Activated naive CD4-positive, alpha-beta T cell treated with anti-CD3 and anti-CD28 coated beads, Interleukin-2, amount 50 U/mL, for 72 hours (primary cell): ENCODE results near the gene ACMSD. TPM values are rescaled to one million over a fixed set of nuclear protein-coding genes. Genes with fewer than 3 reads are reported as not detected.
A peak's percentile ranks its signal among the peaks of the same experiment; 100 is the strongest.
"Not testable (repeated sequence)": the region's sequence is repeated elsewhere in the genome, so short reads cannot be mapped to it uniquely, and the experiment has no call there.

ENCODE experiments used
- ATAC-seq, 2 donors: fragments of 150-1000 bp; cut with Tn5 transposase; 2 replicates each; pipeline ENCODE4 v1.10.0; 2021; ENCODE audit warnings: mild to moderate bottlenecking in 2 of 2, moderate library complexity in 2 of 2
- DNase-seq, 2 donors: peaks; one replicate each; pipeline ENCODE4 v3.0.0; 2021 to 2022; ENCODE audit warnings: low spot score in 2 of 2
- H3K27ac Mint-ChIP-seq, 2 donors: one replicate each; pipeline ENCODE4 v1.8.0; 2022; ENCODE audit warnings: mild to moderate bottlenecking in 2 of 2, mixed read lengths in 2 of 2
- H3K36me3 Mint-ChIP-seq, 2 donors: one replicate each; pipeline ENCODE4 v1.8.0; 2022; ENCODE audit warnings: mixed read lengths in 2 of 2
- H3K9me3 Mint-ChIP-seq, 2 donors: one replicate each; pipeline ENCODE4 v1.8.0; 2022; ENCODE audit warnings: mixed read lengths in 2 of 2
- total RNA-seq, 2 donors: library from RNA; stranded (reverse); gene quantifications; one replicate each; pipeline ENCODE4 v1.2.3, GENCODE V29; 2022

The ACMSD gene
- total RNA-seq: not detected

DNA sequence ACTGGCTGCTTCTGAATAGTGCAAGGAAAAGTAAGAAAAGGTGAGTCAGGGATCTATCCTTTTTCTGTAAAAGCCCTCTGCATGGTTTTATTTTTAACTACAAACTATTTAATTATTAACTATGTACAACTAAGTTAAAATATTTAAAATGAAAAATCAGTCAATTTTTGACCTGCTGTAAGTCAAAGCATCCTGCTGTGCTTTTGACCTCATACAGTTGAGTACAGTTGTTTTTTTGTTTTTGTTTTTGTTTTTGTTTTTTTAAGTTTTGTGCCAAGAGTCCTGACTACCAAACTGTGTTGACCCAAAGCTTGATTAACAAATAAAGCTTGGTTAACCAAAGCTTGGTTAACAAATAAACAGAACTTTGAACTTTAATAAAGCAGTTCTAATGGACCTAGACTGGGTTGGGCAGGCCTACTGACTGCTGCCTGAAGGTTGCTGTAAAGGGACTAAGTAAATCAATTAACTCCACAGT is at the start of gene ACMSD:
ACMSD (plus strand) TSS at position 474 of the 478 bp plus-strand sequence. CDS start 67 bp downstream, outside the sequence.
- ATAC-seq: no peak
- Mint-ChIP-seq H3K27ac (no peak within 1 kb of the TSS), H3K36me3 (peaks cover 0 to 4% of the 10 kb centered on the region in 2 donors), H3K9me3 (peaks cover 0 to 13% of the 10 kb centered on the region in 2 donors)
- DNase-seq: no peak

DNA sequence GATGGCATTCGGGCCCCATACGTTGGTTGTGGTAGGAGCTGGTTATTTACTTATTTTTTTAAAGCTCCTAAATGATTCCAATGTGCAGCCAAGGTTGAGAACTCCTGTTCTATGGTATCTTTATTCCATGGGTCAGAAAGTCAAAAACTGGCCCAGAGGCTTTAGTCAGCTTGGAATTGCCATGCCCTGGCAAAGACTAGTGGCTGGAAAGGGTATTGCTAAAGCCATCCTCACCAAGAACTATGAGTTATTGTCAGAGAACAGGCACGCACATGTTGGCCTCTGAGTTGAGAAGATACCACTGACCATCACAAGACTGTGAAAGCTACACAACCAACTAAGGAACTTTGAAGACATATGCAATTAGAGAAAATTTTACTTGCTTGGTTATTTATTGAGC is 47.9 kb upstream of the ACMSD start:
- H3K27ac Mint-ChIP-seq: no peak overlapping the region
- DNase-seq: no peak
- ATAC-seq: no peak
- H3K9me3 Mint-ChIP-seq: no peaks in the 10 kb centered on the region
- H3K36me3 Mint-ChIP-seq: no peaks in the 10 kb centered on the region

DNA sequence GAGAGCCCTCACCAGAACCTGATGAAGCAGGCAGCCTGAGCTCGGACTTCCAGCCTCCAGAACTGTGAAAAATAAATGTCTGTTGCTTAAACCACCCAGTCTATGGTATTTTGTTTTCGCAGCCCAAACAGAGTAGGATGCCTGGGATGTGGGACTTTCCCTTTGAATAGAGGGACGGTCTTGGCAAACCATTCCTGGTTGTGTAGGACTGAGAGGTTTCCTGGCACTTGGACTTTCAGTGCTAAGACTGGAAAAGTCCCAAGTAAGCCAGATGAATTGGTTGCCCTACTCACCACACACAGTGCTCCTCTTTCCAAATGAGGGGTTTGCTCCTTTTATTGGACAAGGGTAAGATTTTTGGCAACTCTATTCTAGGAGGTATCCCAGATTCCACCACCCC is 46.8 kb upstream of the ACMSD start:
- no peak overlapping the region for H3K27ac Mint-ChIP-seq
- no peak for ATAC-seq
- no peaks in the 10 kb centered on the region for H3K36me3 Mint-ChIP-seq
- DNase-seq: no peak
- H3K9me3 Mint-ChIP-seq: no peaks in the 10 kb centered on the region

DNA sequence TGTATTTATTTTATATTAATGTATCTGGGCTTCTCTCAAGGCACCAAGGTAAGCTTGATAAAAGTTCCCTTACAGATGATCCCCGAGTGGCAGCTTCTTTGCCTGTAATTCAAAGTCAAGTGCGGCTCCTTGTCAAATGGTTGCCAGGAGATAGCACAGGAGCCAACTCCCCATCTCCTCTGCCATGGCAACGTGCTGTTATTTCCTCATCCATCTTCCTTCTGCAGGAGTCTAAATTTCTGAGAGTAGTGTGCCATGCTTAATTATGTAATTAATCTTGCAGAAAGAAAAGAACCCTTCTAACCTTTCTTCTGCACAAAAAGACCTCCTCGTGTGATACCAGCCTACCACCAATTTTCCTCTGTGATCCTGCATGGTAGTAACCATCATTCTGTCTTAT is 46.2 kb upstream of the ACMSD start:
- no peak for DNase-seq
- no peak for ATAC-seq
- Mint-ChIP-seq H3K36me3 (no peaks in the 10 kb centered on the region), H3K27ac (no peak overlapping the region), H3K9me3 (no peaks in the 10 kb centered on the region)

DNA sequence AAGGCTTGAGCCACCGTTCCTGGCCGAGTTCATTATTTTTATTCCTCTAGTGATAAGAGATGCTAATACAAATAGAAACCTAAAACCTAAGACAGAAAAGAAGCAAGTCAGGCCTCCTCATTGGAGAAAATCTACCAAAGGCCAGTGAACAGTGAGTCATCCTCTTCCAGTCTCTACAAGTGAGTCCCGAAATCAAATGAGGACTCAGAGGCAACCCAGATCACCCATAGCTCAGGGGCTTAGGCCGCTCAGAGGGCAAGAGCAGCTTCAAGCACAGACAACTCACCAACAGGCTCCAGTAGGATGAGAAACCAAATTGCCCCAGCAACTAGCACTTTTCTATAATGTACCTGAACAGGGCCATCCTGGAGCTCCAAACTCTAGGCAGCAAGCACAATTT is 42.7 kb upstream of the ACMSD start:
- no peak for DNase-seq
- Mint-ChIP-seq H3K9me3 (no peaks in the 10 kb centered on the region), H3K27ac (no peak overlapping the region), H3K36me3 (no peaks in the 10 kb centered on the region)
- ATAC-seq: no peak

DNA sequence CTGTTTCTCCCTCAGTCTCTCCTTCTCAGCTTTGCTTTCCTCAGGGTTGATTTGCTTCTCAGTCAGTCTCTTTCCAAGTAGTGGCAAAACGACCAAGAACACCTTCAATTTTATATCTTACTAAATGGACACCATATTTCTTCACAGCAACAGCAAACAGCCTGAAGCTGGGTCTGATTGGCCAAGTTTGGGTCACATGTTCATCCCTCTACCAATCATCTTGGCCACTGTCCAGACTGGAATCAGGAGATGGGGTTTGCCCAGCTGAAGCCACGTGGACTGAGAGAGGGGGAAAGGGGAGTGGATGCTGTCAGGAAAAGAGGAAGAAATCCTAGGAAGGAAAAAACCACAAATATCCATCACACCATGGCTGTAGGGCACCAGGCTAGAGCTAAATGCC is 42.0 kb upstream of the ACMSD start:
- ATAC-seq: no peak

DNA sequence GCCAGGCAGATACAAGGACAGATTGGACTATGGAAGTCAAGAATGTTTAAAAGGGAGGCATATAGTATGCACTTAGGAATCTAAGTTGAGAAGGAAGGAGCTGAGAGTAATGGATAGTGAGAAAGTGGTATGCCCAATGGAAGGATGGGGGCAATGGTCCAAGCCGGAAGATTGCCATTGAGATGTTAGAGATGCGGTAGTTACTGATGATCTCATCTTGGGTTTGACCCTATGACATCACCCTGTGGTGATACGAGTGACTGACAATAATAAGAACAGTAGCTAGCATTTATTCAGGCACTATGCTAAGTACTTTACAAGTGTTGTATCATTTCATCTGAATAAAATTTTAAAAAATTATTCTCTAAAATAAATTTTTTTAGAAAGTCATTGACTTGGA is 38.5 kb upstream of the ACMSD start:
- no peak overlapping the region for H3K27ac Mint-ChIP-seq

More for the DNA sequence above, 42.0 kb upstream of the ACMSD start:
- H3K9me3 Mint-ChIP-seq: no peaks in the 10 kb centered on the region
- no peaks in the 10 kb centered on the region for H3K36me3 Mint-ChIP-seq
- DNase-seq: no peak
- no peak overlapping the region for H3K27ac Mint-ChIP-seq

DNA sequence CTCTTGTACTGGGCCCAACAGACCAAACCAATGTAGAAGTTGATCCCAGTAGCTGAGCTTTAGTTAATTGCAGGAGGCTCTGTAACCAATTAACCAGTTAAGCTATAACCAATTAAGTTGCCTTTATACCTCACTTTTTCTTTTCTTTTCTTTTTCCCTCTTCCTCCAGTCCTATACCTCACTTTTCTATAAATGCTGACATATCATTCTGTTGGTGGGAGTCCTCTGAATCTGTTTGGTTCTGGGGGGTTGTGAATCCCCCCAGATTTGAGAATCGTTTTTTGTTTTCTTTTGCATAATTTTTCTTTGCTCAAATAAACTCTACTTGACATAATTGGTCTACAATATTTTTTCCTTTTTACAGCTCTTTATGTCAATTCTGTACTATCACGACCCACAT is 38.1 kb upstream of the ACMSD start:
- no peak for ATAC-seq
- no peak overlapping the region for H3K27ac Mint-ChIP-seq
- H3K36me3 Mint-ChIP-seq: peaks cover 0 to 9% of the 10 kb centered on the region in 2 donors

More for the DNA sequence above, 38.5 kb upstream of the ACMSD start:
- peaks cover 0 to 7% of the 10 kb centered on the region in 2 donors for H3K36me3 Mint-ChIP-seq
- peaks cover 6% of the 10 kb centered on the region in 2 donors for H3K9me3 Mint-ChIP-seq
- no peak for ATAC-seq
- DNase-seq: no peak

DNA sequence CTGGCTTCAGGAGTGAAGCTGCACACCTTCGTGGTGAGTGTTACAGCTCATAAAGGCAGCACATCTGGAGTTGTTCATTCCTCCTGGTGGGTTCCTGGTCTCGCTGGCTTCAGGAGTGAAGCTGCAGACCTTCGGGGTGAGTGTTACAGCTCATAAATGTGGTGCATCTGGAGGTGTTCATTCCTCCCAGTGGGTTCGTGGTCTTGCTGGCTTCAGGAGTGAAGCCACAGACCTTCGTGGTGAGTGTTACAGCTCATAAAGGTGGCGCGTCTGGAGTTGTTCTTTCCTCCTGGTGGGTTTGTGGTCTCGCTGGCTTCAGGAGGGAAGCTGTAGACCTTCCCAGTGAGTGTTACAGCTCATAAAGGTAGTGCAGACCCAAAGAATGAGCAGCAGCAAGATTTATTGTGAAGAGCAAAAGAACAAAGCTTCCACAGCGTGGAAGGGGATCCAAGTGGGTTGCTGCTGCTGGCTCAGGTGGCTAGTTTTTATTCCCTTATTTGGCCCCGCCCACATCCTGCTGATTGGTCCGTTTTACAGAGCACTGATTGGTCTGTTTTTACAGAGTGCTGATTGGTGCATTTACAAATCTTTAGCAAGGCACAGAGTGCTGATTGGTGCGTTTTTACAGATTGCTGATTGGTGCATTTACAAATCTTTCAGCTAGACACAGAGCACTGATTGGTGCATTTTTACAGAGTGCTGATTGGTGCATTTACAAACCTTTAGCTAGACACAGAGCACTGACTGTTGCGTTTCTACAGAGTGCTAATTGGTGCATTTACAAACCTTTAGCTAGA is 34.6 kb upstream of the ACMSD start:
- not testable (repeated sequence) for DNase-seq, H3K9me3 Mint-ChIP-seq, H3K36me3 Mint-ChIP-seq, H3K27ac Mint-ChIP-seq
- peak; percentile 20 to 40 for ATAC-seq

More for the DNA sequence above, 38.1 kb upstream of the ACMSD start:
- DNase-seq: no peak
- peaks cover 6% of the 10 kb centered on the region in 2 donors for H3K9me3 Mint-ChIP-seq

DNA sequence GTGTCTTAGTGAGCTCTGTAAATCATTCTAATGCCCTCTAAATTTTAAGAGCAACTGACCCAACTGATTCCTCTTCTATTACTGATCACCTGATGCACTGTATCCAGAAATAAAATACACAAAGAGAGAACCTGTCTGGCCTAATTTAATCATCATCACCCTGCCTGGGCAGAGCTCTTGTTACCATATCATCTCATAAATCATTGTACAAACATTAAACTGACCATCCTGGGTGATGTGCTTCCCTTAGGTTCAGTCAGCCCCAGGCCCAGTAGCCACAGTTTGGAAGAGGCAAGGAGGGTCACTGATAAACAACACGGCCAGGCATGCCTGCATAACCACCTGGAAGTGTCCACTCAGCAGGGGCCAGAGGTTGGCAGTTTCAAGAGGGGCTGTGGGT is 22.7 kb upstream of the ACMSD start:
- Mint-ChIP-seq H3K36me3 (peaks cover 5 to 6% of the 10 kb centered on the region in 2 donors), H3K27ac (no peak overlapping the region), H3K9me3 (peaks cover 5 to 6% of the 10 kb centered on the region in 2 donors)
- ATAC-seq: no peak
- no peak for DNase-seq

DNA sequence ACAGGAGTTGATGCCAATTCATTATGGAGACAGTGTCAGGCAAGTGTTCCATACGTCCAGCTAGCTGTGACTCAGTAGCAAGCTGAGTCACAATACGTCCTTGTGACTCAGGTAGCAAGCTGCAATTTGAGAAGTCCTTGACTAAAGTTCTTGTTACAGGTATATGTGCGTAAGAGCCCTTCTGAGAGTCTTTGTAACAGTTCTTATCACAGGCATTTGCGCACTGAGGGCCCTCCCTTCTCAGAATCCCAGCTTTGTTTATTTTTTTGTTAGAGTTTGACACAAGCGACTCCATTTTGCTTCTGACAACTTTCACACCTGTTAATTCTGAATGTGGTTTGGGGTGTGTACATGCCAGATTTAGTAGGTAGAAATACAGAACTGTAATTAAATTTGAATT is 20.1 kb upstream of the ACMSD start:
- H3K36me3 Mint-ChIP-seq: no peaks in the 10 kb centered on the region
- no peaks in the 10 kb centered on the region for H3K9me3 Mint-ChIP-seq
- DNase-seq (no peak), ATAC-seq (peak in 1 of 2 donors; percentile 24)
- no peak overlapping the region for H3K27ac Mint-ChIP-seq

DNA sequence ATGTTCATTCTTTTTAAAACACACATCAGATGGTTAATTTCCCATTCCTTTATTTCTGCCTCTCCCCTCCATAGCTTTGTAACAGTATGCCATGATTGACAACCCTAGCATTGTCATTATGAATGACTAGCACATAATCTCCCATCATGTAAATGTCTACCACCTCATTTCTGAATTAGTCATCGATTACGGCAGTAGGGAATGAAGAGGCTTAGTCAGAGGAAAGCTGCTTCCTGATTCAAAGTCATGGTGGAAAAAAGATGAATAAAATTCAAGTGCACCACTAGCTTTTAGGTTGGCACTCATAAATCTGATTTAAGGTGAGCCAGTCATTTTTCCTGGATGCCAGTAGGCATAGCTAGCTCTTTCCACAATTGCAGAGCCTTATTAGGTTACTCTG is 19.1 kb upstream of the ACMSD start:
- no peaks in the 10 kb centered on the region for H3K36me3 Mint-ChIP-seq
- no peak overlapping the region for H3K27ac Mint-ChIP-seq
- DNase-seq (no peak), ATAC-seq (peak in 1 of 2 donors; percentile 37)
- peaks cover 0 to 2% of the 10 kb centered on the region in 2 donors for H3K9me3 Mint-ChIP-seq

DNA sequence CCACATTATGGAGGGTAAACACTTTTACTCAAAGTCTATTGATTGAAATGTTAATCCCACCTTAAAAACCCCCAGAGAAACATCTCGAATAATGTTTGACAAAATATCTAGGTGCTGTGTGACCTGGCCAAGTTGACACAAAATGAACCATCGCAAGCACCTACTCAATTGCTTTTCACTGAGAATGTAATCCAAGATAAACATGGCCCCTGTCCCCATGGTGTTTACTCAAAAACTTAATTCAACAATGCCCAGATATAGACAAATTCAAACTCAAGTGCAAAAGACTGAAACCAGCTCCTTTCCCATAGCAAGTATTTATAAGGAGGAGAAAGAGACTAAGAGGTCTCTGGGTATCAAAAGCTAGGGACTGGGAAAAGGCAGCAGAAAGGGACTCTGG is 15.0 kb upstream of the ACMSD start:
- no peaks in the 10 kb centered on the region for H3K36me3 Mint-ChIP-seq

DNA sequence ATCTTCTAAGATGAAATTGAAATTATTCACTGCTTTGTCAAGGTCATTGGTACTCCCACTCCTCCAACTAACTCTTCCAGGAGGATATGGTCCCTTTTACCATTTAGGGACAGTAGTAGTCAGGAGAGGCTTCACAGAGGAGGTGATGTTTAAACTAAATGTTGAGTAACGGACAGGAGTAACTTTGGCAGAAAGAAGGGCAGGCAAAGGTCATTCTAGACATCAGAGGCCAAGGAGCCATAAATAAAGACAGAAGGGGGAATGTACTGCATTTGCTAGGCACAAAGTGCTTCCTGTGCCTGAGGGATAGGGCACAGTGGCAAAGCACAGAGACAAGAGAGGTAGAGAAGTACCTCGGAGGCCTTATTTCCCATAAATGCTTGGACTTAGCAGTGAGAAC is 14.6 kb upstream of the ACMSD start:
- no peak for ATAC-seq
- H3K9me3 Mint-ChIP-seq: peaks cover 0 to 3% of the 10 kb centered on the region in 2 donors
- H3K36me3 Mint-ChIP-seq: no peaks in the 10 kb centered on the region
- DNase-seq: no peak
- H3K27ac Mint-ChIP-seq: no peak overlapping the region

More for the DNA sequence above, 15.0 kb upstream of the ACMSD start:
- Mint-ChIP-seq H3K9me3 (peaks cover 0 to 3% of the 10 kb centered on the region in 2 donors), H3K27ac (no peak overlapping the region)
- no peak for DNase-seq
- no peak for ATAC-seq

DNA sequence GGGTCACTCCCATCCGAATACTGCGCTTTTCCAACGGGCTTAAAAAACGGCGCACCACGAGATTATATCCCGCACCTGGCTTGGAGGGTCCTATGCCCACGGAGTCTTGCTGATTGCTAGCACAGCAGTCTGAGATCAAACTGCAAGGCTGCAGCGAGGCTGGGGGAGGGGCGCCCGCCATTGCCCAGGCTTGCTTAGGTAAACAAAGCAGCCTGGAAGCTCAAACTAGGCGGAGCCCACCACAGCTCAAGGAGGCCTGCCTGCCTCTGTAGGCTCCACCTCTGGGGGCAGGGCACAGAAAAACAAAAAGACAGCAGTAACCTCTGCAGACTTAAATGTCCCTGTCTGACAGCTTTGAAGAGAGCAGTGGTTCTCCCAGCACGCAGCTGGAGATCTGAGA is 12.7 kb upstream of the ACMSD start:
- not testable (repeated sequence) for H3K27ac Mint-ChIP-seq, H3K36me3 Mint-ChIP-seq, ATAC-seq, DNase-seq, H3K9me3 Mint-ChIP-seq

DNA sequence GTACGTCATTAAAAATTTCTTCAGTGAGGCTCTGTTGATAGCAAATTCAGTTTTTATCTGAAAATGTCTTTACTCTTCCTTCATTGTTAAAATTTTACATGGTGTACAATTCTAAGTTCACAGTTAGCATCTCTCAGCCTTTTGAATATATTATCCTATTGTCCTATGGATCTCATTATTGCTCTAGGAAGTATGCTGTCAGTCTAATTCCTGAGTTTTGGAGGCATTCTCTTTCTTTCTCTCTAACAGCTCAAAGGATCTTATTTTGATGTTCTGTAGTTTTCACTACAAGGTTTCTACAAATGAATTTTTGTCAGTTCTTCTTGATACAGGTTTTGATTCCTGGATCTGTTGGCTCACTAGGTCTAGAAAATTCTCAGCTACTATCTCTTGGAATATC is 2.9 kb upstream of the ACMSD start:
- no peak for ATAC-seq

DNA sequence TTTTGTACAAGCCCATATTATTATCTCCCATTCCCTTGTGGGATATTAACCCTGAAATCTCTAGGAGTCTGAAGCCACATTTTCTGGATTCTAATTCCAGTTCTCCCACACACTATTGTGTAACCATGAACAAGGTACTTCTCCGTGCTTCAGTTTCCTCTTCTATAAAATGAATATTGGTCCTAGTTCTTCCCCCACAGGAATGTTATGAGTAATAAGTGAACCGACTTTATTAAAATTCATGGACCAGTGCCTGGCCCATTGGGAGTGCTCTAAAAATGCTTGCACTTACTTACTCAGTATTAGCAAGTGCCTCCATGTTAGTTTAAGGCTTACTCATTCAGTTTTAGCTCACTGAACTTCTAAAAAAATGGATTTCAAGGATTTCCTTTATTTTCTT is 1.4 kb upstream of the ACMSD start:
- ATAC-seq (no peak), DNase-seq (no peak)
- peaks cover 0 to 4% of the 10 kb centered on the region in 2 donors for H3K36me3 Mint-ChIP-seq

More for the DNA sequence above, 2.9 kb upstream of the ACMSD start:
- H3K9me3 Mint-ChIP-seq: peaks cover 0 to 13% of the 10 kb centered on the region in 2 donors
- DNase-seq: no peak
- no peak overlapping the region for H3K27ac Mint-ChIP-seq
- H3K36me3 Mint-ChIP-seq: peaks cover 0 to 4% of the 10 kb centered on the region in 2 donors

DNA sequence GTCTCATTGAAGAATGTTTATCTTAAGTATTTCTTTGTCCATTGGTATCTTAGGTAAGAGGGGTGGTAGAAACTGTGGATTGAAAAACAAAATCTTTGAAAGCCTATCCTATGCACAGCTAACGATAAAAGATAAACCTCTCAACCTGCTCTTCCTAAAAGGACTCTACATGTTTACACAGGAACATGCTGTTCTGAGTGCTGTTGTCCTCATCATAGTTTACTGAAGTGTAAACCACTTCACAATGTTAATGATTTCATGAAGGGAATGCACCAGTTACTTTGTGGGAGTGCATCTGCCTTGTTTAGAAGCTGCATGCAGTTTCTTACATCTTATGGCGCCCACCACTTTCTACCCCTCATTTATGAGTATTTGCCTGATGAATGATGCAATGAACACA is 1.2 kb downstream of the ACMSD start:
- no peak for ATAC-seq
- DNase-seq: no peak
- Mint-ChIP-seq H3K36me3 (peaks cover 0 to 4% of the 10 kb centered on the region in 2 donors), H3K9me3 (peaks cover 0 to 13% of the 10 kb centered on the region in 2 donors), H3K27ac (no peak overlapping the region)

More for the DNA sequence above, 1.4 kb upstream of the ACMSD start:
- Mint-ChIP-seq H3K9me3 (peaks cover 0 to 13% of the 10 kb centered on the region in 2 donors), H3K27ac (no peak overlapping the region)
